Gastrocnemius medialis (tissue), 4 donors: ENCODE results near the gene DDX10. TPM values are rescaled to one million over a fixed set of nuclear protein-coding genes. Genes with fewer than 3 reads are reported as not detected.
A peak's percentile ranks its signal among the peaks of the same experiment; 100 is the strongest.

Experiments
- ATAC-seq, 2 donors: fragments of 150-250 bp; one replicate each; pipeline ENCODE4 v1.9.1; 2016
- DNase-seq, 2 donors: peaks; one replicate each; pipeline ENCODE4 v3.0.0-alpha.2; 2019
- H3K27ac ChIP-seq, 4 donors: fragments of 200-600 bp; sonication (generic); 1 replicate in 1 of 4; 2 replicates in 3 of 4; pipeline ENCODE4 v1.5.1; 2016 to 2018; ENCODE audit warnings: mild to moderate bottlenecking in 2 of 4, moderate library complexity in 1 of 4
- H3K27me3 ChIP-seq, 3 donors: fragments of 200-600 bp; sonication (generic) in 2 of 3; 1 replicate in 1 of 3; 2 replicates in 2 of 3; pipeline versions ENCODE4 v1.5.1 to v1.6.0; 2016 to 2019; ENCODE audit warnings: mild to moderate bottlenecking in 1 of 3, moderate library complexity in 1 of 3
- H3K36me3 ChIP-seq, 2 donors: fragments of 200-600 bp; sonication (generic) in 1 of 2; one replicate each; pipeline ENCODE4 v1.5.1; 2017 to 2018
- H3K4me1 ChIP-seq, 2 donors: fragments of 200-600 bp; sonication (generic) in 1 of 2; one replicate each; pipeline ENCODE4 v1.5.1; 2016 to 2017; ENCODE audit warnings: mild to moderate bottlenecking in 2 of 2
- H3K4me3 ChIP-seq, 4 donors: fragments of 200-600 bp; sonication (generic) in 3 of 4; 1 replicate in 1 of 4; 2 replicates in 3 of 4; pipeline ENCODE4 v1.5.1; 2016 to 2019; ENCODE audit warnings: mild to moderate bottlenecking in 2 of 4
- H3K9me3 ChIP-seq, 3 donors: fragments of 200-600 bp; sonication (generic) in 2 of 3; 1 replicate in 1 of 3; 2 replicates in 2 of 3; pipeline ENCODE4 v1.5.1; 2016 to 2019
- POLR2A ChIP-seq, 2 donors: fragments of 450-650 bp; IDR thresholded peaks; one replicate each; pipeline ENCODE4 v1.6.1; 2017; ENCODE audit warnings: antibody characterized with exemption in 2 of 2, mild to moderate bottlenecking in 2 of 2, moderate library complexity in 2 of 2
- in situ Hi-C, 4 donors: fragments of 200-750 bp; cut with MboI; loops; one replicate each; pipeline versions ENCODE4 v1.15.0 to v1.8.0; 2017; ENCODE audit warnings: low sequenced_read_pairs in 4 of 4
- intact Hi-C: fragments of 100-400 bp; cut with DNase I; formaldehyde crosslinking; loops from one replicate; pipeline ENCODE4 v1.15.1; 2023; ENCODE audit warnings: low total_unique reads
- total RNA-seq, 4 donors: library from RNA; depleted of rRNA; stranded (reverse); fragments of >200 nt; gene quantifications; one replicate each; pipeline versions ENCODE4 v1.1.0 to v1.2.3, GENCODE V29; 2016
- TF ChIP-seq, protein P1 (sequence below), 5 experiments: fragments of 450-650 bp in 3 of 5; fragments of 200-600 bp in 2 of 5; sonication (generic) in 2 of 5; IDR thresholded peaks in 4 of 5; conservative IDR thresholded peaks in 1 of 5; 1 replicate in 4 of 5; 2 replicates in 1 of 5; pipeline ENCODE4 v1.5.1; 2016 to 2019; ENCODE audit warnings: antibody characterized with exemption in 5 of 5, mild to moderate bottlenecking in 3 of 5, moderate library complexity in 3 of 5

The DDX10 gene
- total RNA-seq, 4 donors from 2014 or later: 5.0 to 15.0 (median 10.5) TPM

DNA sequence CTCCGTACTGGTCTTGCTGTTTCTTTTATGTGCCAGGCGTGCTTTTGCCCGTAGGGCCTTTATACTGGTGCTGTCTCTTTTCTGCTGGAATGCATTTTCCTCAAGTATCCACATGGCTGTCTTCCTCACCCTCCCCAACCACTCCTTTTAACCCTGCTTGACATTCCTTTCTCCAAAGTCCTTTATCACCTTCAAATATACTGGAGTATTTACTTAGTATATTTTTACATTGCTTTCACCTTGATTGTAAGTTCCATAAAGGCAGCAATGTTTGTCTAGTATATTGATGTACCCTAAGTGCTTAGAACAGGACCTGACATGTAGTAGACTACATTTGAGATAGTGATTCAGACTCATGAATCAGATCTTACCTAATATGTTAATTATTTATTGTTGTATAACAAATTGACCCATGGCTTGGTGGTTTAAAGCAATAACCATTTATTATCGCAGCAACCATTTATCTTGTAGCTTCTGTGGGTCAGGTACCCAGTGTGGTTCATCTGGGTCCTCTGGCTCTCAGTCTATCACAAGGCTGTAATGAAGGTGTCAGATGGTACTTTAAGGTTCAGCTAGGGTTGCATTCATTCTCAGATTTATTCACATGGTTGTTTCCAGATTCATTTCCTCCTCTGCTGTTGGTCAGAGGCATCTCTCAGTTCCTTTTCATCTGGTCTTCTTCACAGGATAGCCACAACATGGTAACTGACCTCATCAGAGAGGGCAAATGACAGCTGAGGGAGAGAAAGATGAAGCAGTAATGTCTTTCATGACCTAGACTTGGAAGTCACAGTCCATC is 34.2 kb downstream of the DDX10 start:
- no peak for ATAC-seq
- H3K27me3 ChIP-seq: no peaks in the 10 kb centered on the region
- no peak overlapping the region for H3K4me3 ChIP-seq
- no peaks in the 10 kb centered on the region for H3K9me3 ChIP-seq
- intact Hi-C loops (loop anchor here (2.0 to 5.0 kb wide), 3 partner anchors 172 to 1240 kb away; no protein-coding TSS in a partner anchor), in situ Hi-C loops (loop anchor here in 1 of 4 donors (25.0 kb wide), 1 partner anchor 1238 kb away; no protein-coding TSS in a partner anchor)
- TF ChIP-seq, protein P1, sequence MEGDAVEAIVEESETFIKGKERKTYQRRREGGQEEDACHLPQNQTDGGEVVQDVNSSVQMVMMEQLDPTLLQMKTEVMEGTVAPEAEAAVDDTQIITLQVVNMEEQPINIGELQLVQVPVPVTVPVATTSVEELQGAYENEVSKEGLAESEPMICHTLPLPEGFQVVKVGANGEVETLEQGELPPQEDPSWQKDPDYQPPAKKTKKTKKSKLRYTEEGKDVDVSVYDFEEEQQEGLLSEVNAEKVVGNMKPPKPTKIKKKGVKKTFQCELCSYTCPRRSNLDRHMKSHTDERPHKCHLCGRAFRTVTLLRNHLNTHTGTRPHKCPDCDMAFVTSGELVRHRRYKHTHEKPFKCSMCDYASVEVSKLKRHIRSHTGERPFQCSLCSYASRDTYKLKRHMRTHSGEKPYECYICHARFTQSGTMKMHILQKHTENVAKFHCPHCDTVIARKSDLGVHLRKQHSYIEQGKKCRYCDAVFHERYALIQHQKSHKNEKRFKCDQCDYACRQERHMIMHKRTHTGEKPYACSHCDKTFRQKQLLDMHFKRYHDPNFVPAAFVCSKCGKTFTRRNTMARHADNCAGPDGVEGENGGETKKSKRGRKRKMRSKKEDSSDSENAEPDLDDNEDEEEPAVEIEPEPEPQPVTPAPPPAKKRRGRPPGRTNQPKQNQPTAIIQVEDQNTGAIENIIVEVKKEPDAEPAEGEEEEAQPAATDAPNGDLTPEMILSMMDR (IDR thresholded peaks at IDR 0.05 in 4 of 5, conservative IDR thresholded peaks at IDR 0.05 in 1 of 5): no peak
- no peak for TF ChIP-seq POLR2A (IDR thresholded peaks at IDR 0.05)
- no peak for DNase-seq
- peaks cover 0 to 12% of the 10 kb centered on the region in 2 donors for H3K36me3 ChIP-seq
- H3K27ac ChIP-seq: no peak overlapping the region
- no peaks in the 10 kb centered on the region for H3K4me1 ChIP-seq

DNA sequence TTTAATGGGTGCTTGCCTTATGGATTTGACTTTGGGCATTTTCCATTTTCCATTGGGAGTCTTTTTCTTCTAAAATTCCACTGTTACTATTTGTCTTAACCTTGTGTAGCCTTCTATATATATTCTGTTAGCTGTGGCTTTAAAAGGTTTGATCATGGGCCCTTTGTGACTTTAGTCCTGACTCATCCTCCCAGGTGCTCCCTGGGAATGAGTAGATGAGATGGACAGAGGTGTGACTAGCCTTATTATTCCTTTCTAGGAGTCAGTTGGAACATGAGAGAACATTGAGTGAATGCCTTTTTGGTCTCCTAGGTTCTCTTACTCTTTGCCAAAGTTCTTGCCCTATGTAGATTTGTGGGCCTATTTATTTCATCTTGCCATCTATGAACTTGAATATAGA is 39.0 kb downstream of the DDX10 start:
- Histone ChIP-seq H3K36me3 (peaks cover 2 to 21% of the 10 kb centered on the region in 2 donors), H3K4me1 (no peaks in the 10 kb centered on the region), H3K27me3 (no peaks in the 10 kb centered on the region), H3K4me3 (no peak overlapping the region), H3K27ac (no peak overlapping the region), H3K9me3 (no peaks in the 10 kb centered on the region)
- intact Hi-C loops (no loop called here), in situ Hi-C loops (loop anchor here in 1 of 4 donors (25.0 kb wide), 2 partner anchors 983 to 1233 kb away; no protein-coding TSS in a partner anchor)
- DNase-seq (no peak), ATAC-seq (no peak)
- no peak for TF ChIP-seq POLR2A (IDR thresholded peaks at IDR 0.05)
- TF ChIP-seq, protein P1 (IDR thresholded peaks at IDR 0.05 in 4 of 5, conservative IDR thresholded peaks at IDR 0.05 in 1 of 5): no peak

DNA sequence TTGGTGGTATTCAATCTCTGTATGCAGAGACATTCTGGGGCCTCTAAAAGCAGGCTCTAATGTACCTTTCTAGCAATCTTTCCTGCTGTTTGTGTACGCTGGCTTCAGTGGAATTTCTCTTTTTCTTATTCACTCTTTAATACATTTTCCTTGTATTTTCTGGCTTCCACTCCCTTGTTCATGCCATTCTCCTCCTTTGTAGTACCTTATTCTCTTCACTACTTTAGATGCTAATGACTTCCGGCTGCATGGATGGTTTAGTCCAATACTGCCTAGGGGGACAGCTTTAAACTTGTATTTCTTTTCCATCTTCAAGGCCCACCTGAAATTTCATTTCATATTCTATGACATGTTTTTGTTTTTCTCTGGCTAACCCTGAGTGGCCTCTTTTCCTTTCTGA is 40.2 kb downstream of the DDX10 start:
- in situ Hi-C loops (loop anchor here in 1 of 4 donors (25.0 kb wide), 2 partner anchors 982 to 1232 kb away; no protein-coding TSS in a partner anchor), intact Hi-C loops (no loop called here)
- H3K4me1 ChIP-seq: no peaks in the 10 kb centered on the region
- ATAC-seq: no peak
- TF ChIP-seq POLR2A (IDR thresholded peaks at IDR 0.05): no peak
- TF ChIP-seq, protein P1 (IDR thresholded peaks at IDR 0.05 in 4 of 5, conservative IDR thresholded peaks at IDR 0.05 in 1 of 5): no peak
- H3K27ac ChIP-seq: no peak overlapping the region
- no peak for DNase-seq
- H3K4me3 ChIP-seq: no peak overlapping the region
- peaks cover 2 to 30% of the 10 kb centered on the region in 2 donors for H3K36me3 ChIP-seq
- no peaks in the 10 kb centered on the region for H3K27me3 ChIP-seq
- no peaks in the 10 kb centered on the region for H3K9me3 ChIP-seq

DNA sequence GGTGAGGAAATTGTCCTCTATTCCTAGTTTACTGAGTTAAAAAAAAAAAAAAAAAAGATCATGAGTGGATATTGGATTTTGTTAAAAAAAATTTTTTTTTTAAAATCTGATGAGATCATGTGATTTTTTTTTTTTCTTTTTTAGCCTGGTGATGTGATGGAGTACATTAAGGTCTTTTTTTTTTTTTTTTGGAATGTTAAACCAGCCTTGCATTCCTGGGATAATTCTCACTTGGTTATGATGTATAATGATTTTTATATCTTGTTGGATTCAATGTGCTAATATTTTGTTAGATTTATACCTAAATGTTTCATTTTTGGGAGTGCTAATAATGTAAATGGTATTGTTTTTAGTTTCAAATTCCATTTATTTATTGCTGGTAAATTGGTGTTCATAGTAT is 43.3 kb downstream of the DDX10 start:
- H3K27ac ChIP-seq: no peak overlapping the region
- DNase-seq (no peak), ATAC-seq (no peak)
- no peaks in the 10 kb centered on the region for H3K4me1 ChIP-seq
- H3K4me3 ChIP-seq: peak overlapping the region in 1 of 4 donors; percentile 26
- in situ Hi-C loops: loop anchor here in 1 of 4 donors (25.0 kb wide), 2 partner anchors 979 to 1229 kb away; no protein-coding TSS in a partner anchor
- no peaks in the 10 kb centered on the region for H3K9me3 ChIP-seq
- H3K36me3 ChIP-seq: peaks cover 2 to 30% of the 10 kb centered on the region in 2 donors
- no peak for TF ChIP-seq POLR2A (IDR thresholded peaks at IDR 0.05)
- TF ChIP-seq, protein P1 (IDR thresholded peaks at IDR 0.05 in 4 of 5, conservative IDR thresholded peaks at IDR 0.05 in 1 of 5): no peak
- intact Hi-C loops: no loop called here
- H3K27me3 ChIP-seq: no peaks in the 10 kb centered on the region
